SK-N-SH (cell line): ENCODE data around the gene NSF. TPM values are rescaled to one million over a fixed set of nuclear protein-coding genes. Genes with fewer than 3 reads are reported as not detected.
"Not testable (repeated sequence)": the region's sequence is repeated elsewhere in the genome, so short reads cannot be mapped to it uniquely, and the experiment has no call there.

Experiments
- CTCF ChIA-PET: fragments of 300-600, 350-600 bp; formaldehyde crosslinking; extraction: SDS; loops from one replicate; lab custom pipeline; 2021; lab: Yijun Ruan, JAX
- POLR2A ChIA-PET: fragments of 350-600 bp; sonication (Branson Sonifier 250); formaldehyde crosslinking; extraction: SDS; loops from one replicate; lab custom pipeline; 2020; ENCODE audit warnings: antibody characterized with exemption, inconsistent platforms; lab: Yijun Ruan, JAX
- DNase-seq: peaks from one replicate; pipeline ENCODE4 v3.0.0; 2012
- H2AFZ ChIP-seq: fragments of 200-600 bp; sonication (generic); 2 replicates; pipeline ENCODE4 v1.8.1; 2016; ENCODE audit warnings: antibody characterized with exemption, mild to moderate bottlenecking, low read depth
- H3F3A ChIP-seq: fragments of 200-600 bp; sonication (generic); replicated peaks from 2 replicates; pipeline ENCODE3; 2016; ENCODE audit warnings: antibody characterized with exemption, mild to moderate bottlenecking; ENCODE audit not compliant: insufficient read depth
- H3K27ac ChIP-seq, 2 experiments: fragments of 200-500 bp in 1 of 2; fragments of 200-600 bp in 1 of 2; sonication (Bioruptor generic) in 1 of 2; sonication (generic), shearing (Covaris generic) in 1 of 2; 2 replicates each; pipeline versions ENCODE4 v1.5.1 to v1.6.1; 2014 to 2016; ENCODE audit warnings: low read depth in 2 of 2, inconsistent platforms in 1 of 2, low read length in 1 of 2, mild to moderate bottlenecking in 1 of 2, mixed read lengths in 1 of 2
- H3K27me3 ChIP-seq: fragments of 200-600 bp; sonication (generic), shearing (Covaris generic); 2 replicates; pipeline ENCODE4 v1.6.1; 2016; ENCODE audit warnings: mixed run types; ENCODE audit not compliant: insufficient read depth
- H3K36me3 ChIP-seq, 2 experiments: fragments of 200-500 bp in 1 of 2; fragments of 200-600 bp in 1 of 2; sonication (Bioruptor generic) in 1 of 2; sonication (generic) in 1 of 2; replicated peaks in 1 of 2; 2 replicates each; pipeline versions ENCODE3 to v1.5.1; 2014 to 2016; ENCODE audit warnings: low read length in 1 of 2, mild to moderate bottlenecking in 1 of 2; ENCODE audit not compliant: insufficient read depth in 2 of 2, control insufficient read depth in 1 of 2
- H3K4me1 ChIP-seq, 2 experiments: fragments of 200-500 bp in 1 of 2; fragments of 200-600 bp in 1 of 2; sonication (Bioruptor generic) in 1 of 2; sonication (generic), shearing (Covaris generic) in 1 of 2; 2 replicates each; pipeline versions ENCODE4 v1.5.1 to v1.6.1; 2014 to 2016; ENCODE audit warnings: low read depth in 1 of 2, low read length in 1 of 2, mixed run types in 1 of 2; ENCODE audit not compliant: insufficient read depth in 2 of 2, control insufficient read depth in 1 of 2
- H3K4me2 ChIP-seq: fragments of 200-600 bp; sonication (generic), shearing (Covaris generic); 2 replicates; pipeline ENCODE4 v1.6.1; 2017; ENCODE audit warnings: mixed run types
- H3K4me3 ChIP-seq, 2 experiments: fragments of 200-500 bp in 1 of 2; fragments of 200-600 bp in 1 of 2; sonication (Bioruptor generic) in 1 of 2; sonication (generic), shearing (Covaris generic) in 1 of 2; 2 replicates each; pipeline versions ENCODE4 v1.5.1 to v1.8.1; 2014 to 2016; ENCODE audit warnings: low read depth in 2 of 2, inconsistent platforms in 1 of 2, low read length in 1 of 2, mild to moderate bottlenecking in 1 of 2, mixed read lengths in 1 of 2, moderate library complexity in 1 of 2
- H3K79me2 ChIP-seq: fragments of 200-600 bp; sonication (generic); 2 replicates; pipeline ENCODE4 v1.8.1; 2017; ENCODE audit warnings: mild to moderate bottlenecking; ENCODE audit not compliant: insufficient read depth
- H3K9ac ChIP-seq: fragments of 200-600 bp; sonication (generic); 2 replicates; pipeline ENCODE4 v1.6.1; 2017; ENCODE audit warnings: mixed run types
- H3K9me2 ChIP-seq: fragments of 200-600 bp; sonication (generic); 2 replicates; pipeline ENCODE4 v1.6.1; 2017; ENCODE audit warnings: mixed run types
- H3K9me3 ChIP-seq: fragments of 200-600 bp; sonication (generic); 2 replicates; pipeline ENCODE4 v1.6.1; 2017; ENCODE audit warnings: mixed run types, mild to moderate bottlenecking, moderate library complexity
- H4K20me1 ChIP-seq: fragments of 200-600 bp; sonication (generic); 2 replicates; pipeline ENCODE4 v1.6.1; 2017; ENCODE audit warnings: mild to moderate bottlenecking, mixed run types; ENCODE audit not compliant: insufficient read depth
- WGBS: methylation state at CpG from one replicate; pipeline ENCODE4 v1.1.6; 2017; ENCODE audit warnings: low lambda C conversion rate; 5-methylcytosine and 5-hydroxymethylcytosine counted together
- polyA plus RNA-seq, 3 experiments: library from polyadenylated mRNA; depleted of rRNA; stranded (reverse); fragments of >200 nt; gene quantifications; 2 replicates each; pipeline ENCODE4 v1.2.3, GENCODE V29; 2012

NSF gene
- polyA plus RNA-seq, 1 of the 3 experiments (the other 2 are of a cell fraction), result 31.4 TPM

DNA sequence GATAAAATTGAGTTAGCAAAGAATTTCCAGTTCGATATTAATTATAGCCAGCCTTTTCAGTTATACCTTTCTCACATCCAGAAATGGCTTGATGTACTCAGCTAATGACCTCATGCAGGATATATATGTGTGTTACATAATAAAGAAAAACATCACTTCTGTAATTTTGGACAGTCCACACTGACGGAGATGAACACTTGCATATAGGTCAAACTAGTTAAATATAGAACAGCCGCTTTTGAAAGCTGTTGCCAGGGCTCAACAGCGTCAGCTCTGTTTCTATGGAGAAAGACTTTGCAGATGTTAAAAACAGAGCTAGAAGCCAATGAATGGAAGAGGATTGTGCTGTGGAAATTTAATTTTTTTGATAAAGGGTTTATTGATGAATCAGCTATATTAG lies 94.8 kb downstream of the NSF start:
- H3K27ac ChIP-seq, CTCF ChIA-PET, H2AFZ ChIP-seq, H3K9me3 ChIP-seq, H3K79me2 ChIP-seq, H3F3A ChIP-seq, H4K20me1 ChIP-seq, H3K4me1 ChIP-seq, POLR2A ChIA-PET, H3K4me2 ChIP-seq, H3K9ac ChIP-seq, H3K36me3 ChIP-seq, H3K9me2 ChIP-seq, DNase-seq, H3K27me3 ChIP-seq, H3K4me3 ChIP-seq: not testable (repeated sequence)
- 89% methylated on average over 4 of the region's 4 CpGs for WGBS

DNA sequence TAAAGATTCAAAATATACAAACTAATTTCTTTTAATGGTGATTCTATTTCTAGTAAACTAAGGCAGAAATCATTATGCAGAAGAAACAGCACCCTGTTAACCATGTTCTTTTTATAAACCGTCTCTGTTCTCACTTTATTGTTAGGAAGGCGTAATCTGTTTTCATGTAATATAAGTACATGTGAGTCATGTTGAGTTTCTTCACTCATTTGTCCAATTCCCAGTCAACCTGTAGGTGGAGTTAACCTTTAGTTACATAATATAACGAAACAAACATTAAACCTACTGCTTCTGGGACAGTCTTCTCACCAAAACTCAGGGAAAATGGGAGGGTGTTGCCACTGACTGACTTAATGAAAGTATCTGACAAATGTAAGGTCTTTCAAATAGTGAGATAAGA lies 101.7 kb downstream of the NSF start:
- H2AFZ ChIP-seq, H3K79me2 ChIP-seq, DNase-seq, H3K4me3 ChIP-seq, H3K9me2 ChIP-seq, H3K36me3 ChIP-seq, H4K20me1 ChIP-seq, H3K9me3 ChIP-seq, H3K9ac ChIP-seq, H3K4me2 ChIP-seq, H3K4me1 ChIP-seq, H3K27ac ChIP-seq, CTCF ChIA-PET, H3K27me3 ChIP-seq, H3F3A ChIP-seq, POLR2A ChIA-PET: not testable (repeated sequence)
- WGBS, result 83% methylated on average over 1 of the region's 3 CpGs

DNA sequence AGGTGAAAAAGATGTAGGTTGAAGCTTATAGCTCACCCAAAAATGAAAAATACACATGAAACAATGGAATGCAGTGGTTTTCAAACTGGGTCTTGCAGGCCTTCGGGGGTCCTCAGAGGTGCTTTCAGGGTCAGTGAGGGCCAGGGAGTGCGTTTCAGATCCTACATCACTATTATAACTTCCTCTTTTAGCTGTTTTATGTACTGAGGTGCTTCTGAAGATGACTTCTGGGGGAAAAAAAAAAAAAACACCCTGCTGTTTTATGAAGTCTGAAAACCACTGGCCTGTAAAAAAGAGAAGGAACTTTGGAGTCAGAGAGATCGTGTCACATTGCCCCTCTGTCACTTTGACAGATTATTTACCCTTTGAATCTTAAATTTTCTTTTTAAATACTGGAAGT lies 102.8 kb downstream of the NSF start:
- H3K9me2 ChIP-seq, H3K4me1 ChIP-seq, H3K4me3 ChIP-seq, H3K27ac ChIP-seq, H3F3A ChIP-seq, H3K9ac ChIP-seq, DNase-seq, POLR2A ChIA-PET, H3K27me3 ChIP-seq, H3K9me3 ChIP-seq, H3K4me2 ChIP-seq, CTCF ChIA-PET, H3K36me3 ChIP-seq, H4K20me1 ChIP-seq, H2AFZ ChIP-seq, H3K79me2 ChIP-seq: not testable (repeated sequence)
- 95% methylated on average over 3 of the region's 3 CpGs for WGBS

DNA sequence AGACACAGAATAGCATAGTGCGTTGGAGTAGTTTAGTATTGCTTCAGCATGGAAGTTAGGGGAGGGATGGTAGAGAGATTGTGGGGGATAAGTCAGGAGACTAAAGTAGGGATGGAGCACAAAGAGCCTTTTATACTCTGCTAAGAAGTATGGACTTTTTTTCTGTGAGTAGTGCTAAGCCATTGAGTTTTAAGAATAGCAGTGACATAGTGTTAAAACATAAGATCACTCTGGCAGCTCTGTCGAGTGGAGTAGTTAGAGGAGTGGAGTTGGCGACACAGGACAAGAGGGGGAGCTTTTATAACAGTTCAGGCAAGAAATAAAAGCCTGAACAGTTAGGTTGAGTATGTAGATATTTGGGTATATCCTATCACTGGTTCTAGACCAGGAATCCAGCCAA lies 106.1 kb downstream of the NSF start:
- H3K9me2 ChIP-seq, H3K79me2 ChIP-seq: not testable (repeated sequence)

DNA sequence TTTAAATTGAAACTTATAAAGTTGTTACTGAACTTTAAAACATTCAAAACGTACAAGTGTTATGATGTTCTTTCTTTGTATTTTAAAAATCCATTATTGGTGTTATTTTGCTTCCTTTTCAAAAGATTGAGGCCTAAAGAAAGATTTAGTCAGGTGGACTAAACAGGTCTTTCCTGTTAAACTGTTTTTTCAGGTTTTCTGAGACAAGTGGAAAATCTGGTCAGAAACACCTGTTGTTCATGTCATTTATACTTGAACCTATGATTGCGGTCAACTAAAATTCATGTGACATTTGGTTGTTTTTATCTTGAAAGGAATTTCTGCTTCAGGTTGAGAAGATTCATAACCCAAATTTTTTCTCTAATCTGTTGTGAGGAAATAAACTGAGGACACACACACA lies 108.5 kb downstream of the NSF start:
- H3K9me2 ChIP-seq, H2AFZ ChIP-seq, H3K9me3 ChIP-seq, POLR2A ChIA-PET, H3K4me3 ChIP-seq, H3K4me1 ChIP-seq, H4K20me1 ChIP-seq, DNase-seq, H3F3A ChIP-seq, CTCF ChIA-PET, H3K4me2 ChIP-seq, H3K9ac ChIP-seq, H3K27me3 ChIP-seq, H3K27ac ChIP-seq, H3K36me3 ChIP-seq, H3K79me2 ChIP-seq: not testable (repeated sequence)
- WGBS, result no CpG with 5 or more reads among the region's 2 CpGs

More for the DNA sequence above, 106.1 kb downstream of the NSF start:
- H3K4me3 ChIP-seq, H3K9ac ChIP-seq, H3K36me3 ChIP-seq, H2AFZ ChIP-seq, H3K4me1 ChIP-seq, CTCF ChIA-PET, DNase-seq, POLR2A ChIA-PET, H3K4me2 ChIP-seq, H3F3A ChIP-seq, H3K9me3 ChIP-seq, H4K20me1 ChIP-seq, H3K27ac ChIP-seq, H3K27me3 ChIP-seq: not testable (repeated sequence)
- 83% methylated on average over 1 of the region's 3 CpGs for WGBS
